GM20431 (cell line): ENCODE data around the gene PLCL2.
"Not testable (repeated sequence)": the region's sequence is repeated elsewhere in the genome, so short reads cannot be mapped to it uniquely, and the experiment has no call there.

Source experiments
- in situ Hi-C: fragments of 300-500 bp; cut with MseI, MboI; formaldehyde crosslinking; loops from one replicate; pipeline ENCODE4 v1.15.0; 2020; ENCODE audit warnings: low sequenced_read_pairs; ENCODE audit not compliant: unreplicated experiment

The PLCL2 gene

GRCh38 chr3:16943857-16944256 is 59.1 kb downstream of the PLCL2 start:
- in situ Hi-C loops, result no loop called here

DNA sequence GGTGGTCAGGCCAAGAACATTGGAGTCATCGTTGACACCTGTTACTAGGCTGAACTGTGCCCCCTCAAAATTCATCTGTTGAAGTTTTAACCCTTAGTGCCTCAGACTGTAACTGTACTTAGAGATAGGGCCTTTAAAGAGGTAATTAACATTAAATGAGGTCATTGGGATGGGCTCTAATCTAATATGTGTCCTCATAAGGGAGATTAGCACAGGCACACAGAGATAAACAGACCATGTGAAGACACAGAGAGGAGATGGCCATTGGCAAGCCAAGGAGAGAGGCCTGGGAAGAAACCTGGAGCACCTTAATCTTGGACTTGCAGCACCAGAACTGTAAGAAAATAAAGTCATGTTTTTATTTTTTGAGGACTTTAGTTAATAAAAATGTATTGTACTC is 59.6 kb downstream of the PLCL2 start:
- in situ Hi-C loops, result no loop called here

- in situ Hi-C loops, result no loop called here
Measured at GRCh38 chr3:16945330-16945729, 60.6 kb downstream of the PLCL2 start.

DNA sequence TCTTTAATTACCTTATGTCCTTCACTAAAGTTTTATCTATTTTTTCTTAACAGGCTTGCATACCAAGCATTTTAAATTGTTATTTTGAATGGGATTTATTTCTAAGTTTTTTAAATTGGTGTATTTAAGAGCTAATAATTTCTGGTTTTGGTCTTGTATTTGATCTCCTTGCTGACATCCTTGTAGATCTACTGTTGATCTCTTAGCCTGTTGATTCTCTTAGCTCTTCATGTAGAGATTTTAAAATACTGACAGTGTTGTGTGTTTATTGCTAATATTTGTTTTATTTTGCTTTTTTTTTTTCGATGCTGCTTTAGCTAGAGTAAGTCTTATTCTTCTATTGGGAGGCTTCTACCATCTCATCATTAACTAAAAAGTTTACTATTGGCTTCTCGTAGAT is 65.5 kb downstream of the PLCL2 start:
- in situ Hi-C loops, result no loop called here

- in situ Hi-C loops, result no loop called here
Measured at GRCh38 chr3:16950845-16951244, 66.1 kb downstream of the PLCL2 start.

DNA sequence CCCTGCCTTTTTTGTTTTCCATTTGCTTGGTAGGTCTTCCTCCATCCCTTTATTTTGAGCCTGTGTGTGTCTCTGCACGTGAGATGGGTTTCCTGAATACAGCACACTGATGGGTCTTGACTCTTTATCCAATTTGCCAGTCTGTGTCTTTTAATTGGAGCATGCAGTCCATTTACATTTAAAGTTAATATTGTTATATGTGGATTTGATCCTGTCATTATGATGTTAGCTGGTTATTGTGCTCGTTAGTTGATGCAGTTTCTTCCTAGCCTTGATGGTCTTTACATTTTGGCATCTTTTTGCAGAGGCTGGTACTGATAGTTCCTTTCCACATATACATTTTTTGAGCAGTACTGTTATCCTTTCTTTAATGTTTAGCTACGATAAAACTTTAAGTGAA is 73.1 kb downstream of the PLCL2 start:
- in situ Hi-C loops, result not testable (repeated sequence)

GRCh38 chr3:16960125-16960524 is 75.4 kb downstream of the PLCL2 start:
- in situ Hi-C loops, result no loop called here

GRCh38 chr3:16961621-16962205 is 77.0 kb downstream of the PLCL2 start:
- in situ Hi-C loops, result no loop called here

GRCh38 chr3:16975083-16975482 is 90.3 kb downstream of the PLCL2 start:
- in situ Hi-C loops, result no loop called here

DNA sequence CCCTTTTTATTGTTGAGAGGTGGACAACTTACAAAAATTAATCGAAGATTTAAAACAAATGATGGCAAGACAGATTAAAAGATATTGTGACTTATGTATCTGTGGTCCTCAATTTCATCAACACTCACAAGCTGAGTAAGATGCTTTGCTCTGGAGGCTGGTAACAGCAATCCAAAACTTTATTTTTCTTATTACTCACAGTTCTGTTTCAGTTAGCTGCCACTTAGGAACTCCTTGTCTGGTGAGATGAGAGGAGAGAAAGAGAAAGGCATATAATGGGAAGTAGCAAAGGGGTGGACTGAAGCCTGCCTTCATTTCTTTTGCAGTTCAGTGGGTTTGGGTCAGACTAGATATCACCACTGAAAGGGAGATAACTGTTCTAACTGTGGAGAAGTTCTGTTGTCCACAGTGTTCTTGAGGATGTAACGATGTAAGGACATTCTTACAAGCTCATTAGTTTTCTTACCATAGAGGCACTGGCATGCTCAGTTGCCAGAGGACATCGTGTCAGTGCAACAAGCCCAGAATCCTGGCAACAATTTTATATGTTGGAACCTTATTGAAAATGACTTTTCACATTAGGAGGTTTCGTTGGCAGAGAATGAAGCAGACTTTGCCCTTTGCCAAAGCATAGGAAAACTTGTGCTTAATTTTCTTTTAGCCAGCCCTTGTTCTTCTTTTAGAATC is 93.6 kb downstream of the PLCL2 start:
- in situ Hi-C loops, result no loop called here

DNA sequence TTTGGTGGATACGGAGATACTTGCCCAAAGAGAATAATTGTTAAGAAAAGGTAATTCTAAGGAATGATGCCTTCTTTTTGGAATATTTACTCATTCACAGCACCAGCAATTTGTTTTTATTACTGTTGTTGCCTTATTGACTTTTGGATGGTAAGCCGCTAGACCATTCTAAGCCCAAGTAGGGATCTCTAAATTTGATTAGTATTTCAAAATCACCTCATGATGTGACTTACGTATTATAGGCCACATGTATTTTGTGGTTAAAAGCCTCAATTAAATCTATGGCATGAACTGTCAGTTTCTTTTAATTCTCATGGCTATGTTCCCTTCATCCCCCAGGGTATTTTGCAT is 94.1 kb downstream of the PLCL2 start:
- in situ Hi-C loops, result no loop called here

DNA sequence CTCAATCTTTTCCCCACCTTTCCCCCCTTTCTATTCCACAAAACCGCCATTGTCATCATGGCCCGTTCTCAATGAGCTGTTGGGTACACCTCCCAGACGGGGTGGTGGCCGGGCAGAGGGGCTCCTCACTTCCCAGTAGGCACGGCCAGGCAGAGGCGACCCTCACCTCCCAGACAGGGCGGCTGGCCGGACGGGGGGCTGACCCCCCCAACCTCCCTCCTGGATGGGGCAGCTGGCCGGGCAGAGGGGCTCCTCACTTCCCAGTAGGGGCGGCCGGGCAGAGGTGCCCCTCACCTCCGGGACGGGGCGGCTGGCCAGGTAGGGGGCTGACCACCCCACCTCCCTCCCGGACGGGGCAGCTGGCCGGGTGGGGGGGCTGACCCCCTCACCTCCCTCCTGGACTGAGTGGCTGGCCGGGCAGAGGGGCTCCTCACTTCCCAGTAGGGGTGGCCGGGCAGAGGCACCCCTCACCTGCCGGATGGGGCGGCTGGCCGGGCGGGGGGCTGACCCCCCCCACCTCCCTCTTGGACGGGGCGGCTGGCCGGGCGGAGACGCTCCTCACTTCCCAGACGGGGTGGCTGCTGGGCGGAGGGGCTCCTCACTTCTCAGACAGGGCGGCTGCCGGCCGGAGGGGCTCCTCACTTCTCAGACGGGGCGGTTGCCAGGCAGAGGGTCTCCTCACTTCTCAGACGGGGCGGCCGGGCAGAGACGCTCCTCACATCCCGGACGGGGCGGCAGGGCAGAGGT is 95.2 kb downstream of the PLCL2 start:
- in situ Hi-C loops, result not testable (repeated sequence)

- in situ Hi-C loops, result not testable (repeated sequence)
Measured at GRCh38 chr3:16980526-16980925, 95.8 kb downstream of the PLCL2 start.

GRCh38 chr3:16982460-16982859 is 97.7 kb downstream of the PLCL2 start:
- in situ Hi-C loops, result no loop called here

GRCh38 chr3:16985608-16986007 is 100.9 kb downstream of the PLCL2 start:
- in situ Hi-C loops, result no loop called here

- in situ Hi-C loops, result no loop called here
Measured at GRCh38 chr3:16987141-16987540, 102.4 kb downstream of the PLCL2 start.

DNA sequence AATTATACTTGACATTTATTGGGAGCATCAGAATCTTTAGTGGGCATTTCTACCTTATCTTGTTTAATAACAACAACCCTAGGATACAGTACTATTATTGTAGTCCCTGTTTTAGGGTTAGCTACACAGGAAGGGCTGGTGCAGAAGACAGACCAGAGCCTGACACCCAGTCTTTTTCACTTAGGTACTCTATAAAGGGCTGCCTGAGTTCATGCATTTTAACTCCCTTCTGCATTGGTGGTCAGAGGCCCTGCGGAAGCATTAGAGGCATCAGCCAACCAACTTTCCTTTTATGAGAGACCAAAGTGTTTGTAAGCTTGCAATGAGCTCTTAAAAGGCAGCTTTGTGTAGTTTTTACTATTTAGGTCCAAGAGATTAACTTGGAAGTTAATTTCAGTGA is 105.4 kb downstream of the PLCL2 start:
- in situ Hi-C loops, result no loop called here

- in situ Hi-C loops, result no loop called here
Measured at GRCh38 chr3:16992198-16992597, 107.4 kb downstream of the PLCL2 start.

DNA sequence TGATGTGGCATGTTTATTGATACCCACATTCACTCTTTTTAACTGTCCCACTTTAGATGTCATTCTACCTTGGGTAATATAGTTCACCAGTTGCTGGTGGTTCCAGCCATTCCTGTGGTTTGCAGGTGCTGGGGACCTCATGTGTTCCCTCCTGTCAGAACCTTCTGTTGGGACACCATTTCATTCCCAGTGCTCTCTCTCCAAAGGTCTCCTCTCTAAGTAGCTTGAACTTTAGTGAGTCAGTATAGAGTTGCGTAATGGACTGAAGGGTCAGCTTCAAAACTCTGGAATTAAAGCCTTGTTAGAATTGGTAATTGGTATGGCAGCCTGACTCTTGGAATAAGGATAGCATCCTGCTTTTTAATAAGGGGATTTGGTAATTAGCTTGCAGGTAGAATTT is 108.5 kb downstream of the PLCL2 start:
- in situ Hi-C loops, result no loop called here

- in situ Hi-C loops, result no loop called here
Measured at GRCh38 chr3:16994854-16995525, 110.2 kb downstream of the PLCL2 start.

- in situ Hi-C loops, result no loop called here
Measured at GRCh38 chr3:16995601-16996000, 110.8 kb downstream of the PLCL2 start.
